ENCODE measurements around the gene ABLIM3. TPM values are rescaled to one million over a fixed set of nuclear protein-coding genes. Genes with fewer than 3 reads are reported as not detected.

ABLIM3 gene
- total RNA-seq, 1 donor from 2014 or later, result 2.4 TPM

DNA sequence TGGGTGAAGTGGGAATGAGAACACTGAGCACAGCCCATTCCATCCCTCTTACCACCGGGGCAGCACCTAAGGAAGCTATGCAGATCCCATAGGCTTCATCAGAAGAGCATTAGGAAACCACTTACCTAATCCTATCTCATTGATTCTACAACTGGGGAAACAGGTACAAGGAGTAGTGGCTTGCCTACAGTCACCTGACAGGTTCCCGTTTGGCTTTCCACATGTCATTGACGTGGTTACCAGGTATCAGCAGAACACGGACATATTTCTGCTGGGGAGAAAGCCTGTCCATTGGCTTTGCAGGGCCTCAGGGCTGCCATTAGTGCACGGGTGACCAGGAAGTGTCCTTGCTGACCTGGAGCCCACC lies 141.7 kb downstream of the ABLIM3 start:
- H3K4me3 Mint-ChIP-seq, result no peak overlapping the region
- H3K9me3 Mint-ChIP-seq, result no peaks in the 10 kb centered on the region
- H3K27me3 Mint-ChIP-seq (ENCODE audit: low read depth), result peaks cover 10% of the 10 kb centered on the region
- H3K36me3 Mint-ChIP-seq (ENCODE audit: low read depth), result peaks cover 6% of the 10 kb centered on the region
- H3K4me1 Mint-ChIP-seq, result no peaks in the 10 kb centered on the region
- no peak for DNase-seq (ENCODE audit: low read depth, low spot score)
- no peak overlapping the region for H3K27ac Mint-ChIP-seq (ENCODE audit: unreplicated experiment)
- TF ChIP-seq, protein P1, sequence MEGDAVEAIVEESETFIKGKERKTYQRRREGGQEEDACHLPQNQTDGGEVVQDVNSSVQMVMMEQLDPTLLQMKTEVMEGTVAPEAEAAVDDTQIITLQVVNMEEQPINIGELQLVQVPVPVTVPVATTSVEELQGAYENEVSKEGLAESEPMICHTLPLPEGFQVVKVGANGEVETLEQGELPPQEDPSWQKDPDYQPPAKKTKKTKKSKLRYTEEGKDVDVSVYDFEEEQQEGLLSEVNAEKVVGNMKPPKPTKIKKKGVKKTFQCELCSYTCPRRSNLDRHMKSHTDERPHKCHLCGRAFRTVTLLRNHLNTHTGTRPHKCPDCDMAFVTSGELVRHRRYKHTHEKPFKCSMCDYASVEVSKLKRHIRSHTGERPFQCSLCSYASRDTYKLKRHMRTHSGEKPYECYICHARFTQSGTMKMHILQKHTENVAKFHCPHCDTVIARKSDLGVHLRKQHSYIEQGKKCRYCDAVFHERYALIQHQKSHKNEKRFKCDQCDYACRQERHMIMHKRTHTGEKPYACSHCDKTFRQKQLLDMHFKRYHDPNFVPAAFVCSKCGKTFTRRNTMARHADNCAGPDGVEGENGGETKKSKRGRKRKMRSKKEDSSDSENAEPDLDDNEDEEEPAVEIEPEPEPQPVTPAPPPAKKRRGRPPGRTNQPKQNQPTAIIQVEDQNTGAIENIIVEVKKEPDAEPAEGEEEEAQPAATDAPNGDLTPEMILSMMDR (conservative IDR thresholded peaks at IDR 0.05), result no peak

DNA sequence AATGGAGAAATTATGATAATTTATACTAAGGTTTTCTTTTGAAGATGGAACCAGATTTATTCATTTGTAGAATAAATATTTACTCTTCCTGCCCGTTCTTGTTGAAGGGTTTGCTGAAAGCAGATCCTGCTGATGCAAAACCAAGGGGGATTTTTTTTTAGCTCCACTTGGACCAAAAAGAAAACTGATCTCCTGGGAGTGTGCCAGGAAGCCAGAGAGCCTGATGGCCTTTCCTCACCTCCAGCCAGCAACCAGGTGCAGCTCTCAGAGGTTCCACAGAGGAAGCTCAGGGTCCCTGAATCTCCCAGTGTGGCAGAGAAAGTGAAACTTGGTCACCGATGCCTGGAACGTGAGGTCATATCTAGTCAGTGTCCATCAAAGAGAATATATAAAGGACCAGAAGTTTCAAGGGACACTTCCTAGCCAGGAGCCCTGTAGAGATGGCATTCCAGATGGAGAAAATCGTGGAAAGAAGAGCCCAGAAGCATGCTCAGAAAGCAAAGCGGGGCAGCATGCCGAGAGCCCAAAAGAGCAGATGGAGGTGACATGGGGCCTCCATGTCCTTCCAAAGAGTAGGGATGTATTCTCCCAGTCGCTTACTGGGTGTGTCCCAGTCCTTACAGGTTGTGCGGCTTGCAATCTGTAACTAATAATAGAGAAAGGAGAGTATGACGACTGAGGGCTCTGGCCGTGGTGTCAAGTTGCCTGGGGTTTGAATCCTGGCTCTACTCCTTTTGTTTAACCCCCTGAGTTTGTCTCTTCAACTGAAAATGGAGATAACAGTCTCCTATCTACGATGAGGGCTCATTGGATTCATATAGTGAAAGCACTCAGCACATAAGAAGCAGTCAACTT lies 142.6 kb downstream of the ABLIM3 start:
- Mint-ChIP-seq H3K4me1 (peaks cover 3% of the 10 kb centered on the region), H3K27me3 (ENCODE audit: low read depth) (peaks cover 1% of the 10 kb centered on the region), H3K27ac (ENCODE audit: unreplicated experiment) (no peak overlapping the region), H3K36me3 (ENCODE audit: low read depth) (peaks cover 3% of the 10 kb centered on the region), H3K9me3 (no peaks in the 10 kb centered on the region), H3K4me3 (no peak overlapping the region)
- TF ChIP-seq, protein P1 (conservative IDR thresholded peaks at IDR 0.05), result no peak
- no peak for DNase-seq (ENCODE audit: low read depth, low spot score)

DNA sequence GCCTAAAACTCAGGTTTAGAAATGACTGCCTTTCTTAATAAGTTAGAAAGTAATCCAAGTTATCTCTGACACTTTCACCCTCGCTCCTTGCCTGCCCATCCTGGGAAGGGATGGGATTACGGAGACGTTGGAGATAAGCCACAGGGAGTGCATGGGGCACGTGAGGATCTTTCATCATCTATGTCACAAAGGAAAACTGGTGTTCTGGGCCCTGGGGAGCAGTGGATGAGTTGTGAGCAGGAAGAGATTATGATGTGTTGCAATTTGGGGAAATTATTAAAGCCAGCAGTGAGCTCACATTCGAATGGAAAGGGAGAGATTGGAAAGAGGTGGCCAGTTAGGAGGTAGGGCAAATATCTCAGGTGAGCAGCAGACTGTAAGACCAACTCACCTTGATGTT lies 143.2 kb downstream of the ABLIM3 start:
- Mint-ChIP-seq H3K36me3 (ENCODE audit: low read depth) (peaks cover 3% of the 10 kb centered on the region), H3K27ac (ENCODE audit: unreplicated experiment) (no peak overlapping the region), H3K9me3 (no peaks in the 10 kb centered on the region), H3K4me3 (no peak overlapping the region), H3K27me3 (ENCODE audit: low read depth) (no peaks in the 10 kb centered on the region), H3K4me1 (peaks cover 9% of the 10 kb centered on the region)
- TF ChIP-seq, protein P1 (conservative IDR thresholded peaks at IDR 0.05), result no peak
- no peak for DNase-seq (ENCODE audit: low read depth, low spot score)

DNA sequence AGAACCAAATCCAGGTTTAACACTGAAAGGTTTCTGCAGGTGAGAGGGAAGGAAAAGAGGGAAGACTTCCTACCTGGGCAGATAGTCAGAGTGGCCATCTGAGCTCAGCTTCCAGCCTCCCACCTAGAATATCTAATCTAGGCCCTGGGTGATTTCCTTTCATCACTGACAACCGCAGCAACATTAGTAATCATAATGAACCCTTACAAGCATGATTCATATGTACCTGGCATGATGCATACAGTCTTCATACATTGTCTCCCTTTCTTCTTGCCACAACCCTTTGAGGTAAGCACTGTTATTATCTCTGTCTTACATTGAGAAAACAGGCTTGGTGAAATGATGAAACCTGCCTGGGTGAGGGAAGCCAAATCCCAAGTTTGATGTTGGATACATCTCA lies 143.9 kb downstream of the ABLIM3 start:
- TF ChIP-seq, protein P1 (conservative IDR thresholded peaks at IDR 0.05), result no peak
- Mint-ChIP-seq H3K27me3 (ENCODE audit: low read depth) (no peaks in the 10 kb centered on the region), H3K27ac (ENCODE audit: unreplicated experiment) (no peak overlapping the region), H3K36me3 (ENCODE audit: low read depth) (no peaks in the 10 kb centered on the region), H3K9me3 (no peaks in the 10 kb centered on the region), H3K4me3 (no peak overlapping the region), H3K4me1 (peaks cover 11% of the 10 kb centered on the region)
- DNase-seq (ENCODE audit: low read depth, low spot score), result no peak

DNA sequence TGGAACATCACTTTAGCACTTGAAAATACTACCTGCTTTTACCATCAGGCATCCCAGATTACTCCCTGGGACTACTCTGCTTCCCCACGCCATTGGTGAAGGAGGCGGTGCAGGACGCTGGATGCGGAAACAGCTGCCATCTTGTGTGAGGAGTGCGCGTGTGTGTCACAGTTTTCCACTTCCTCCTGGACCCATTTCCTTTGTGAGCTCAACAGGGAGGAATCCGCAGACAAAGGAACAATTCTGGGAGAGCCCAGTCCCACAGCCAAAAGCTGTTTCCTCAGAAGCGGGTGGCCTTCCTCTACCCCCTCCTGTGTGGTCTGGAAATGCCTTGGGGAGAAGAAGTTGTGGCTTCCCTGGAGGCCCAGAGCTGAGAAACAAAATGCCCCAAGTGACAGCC lies 147.1 kb downstream of the ABLIM3 start:
- H3K36me3 Mint-ChIP-seq (ENCODE audit: low read depth), result no peaks in the 10 kb centered on the region
- H3K4me1 Mint-ChIP-seq, result peaks cover 11% of the 10 kb centered on the region
- H3K4me3 Mint-ChIP-seq, result no peak overlapping the region
- H3K27ac Mint-ChIP-seq (ENCODE audit: unreplicated experiment), result no peak overlapping the region
- H3K27me3 Mint-ChIP-seq (ENCODE audit: low read depth), result no peaks in the 10 kb centered on the region
- H3K9me3 Mint-ChIP-seq, result no peaks in the 10 kb centered on the region
- no peak for DNase-seq (ENCODE audit: low read depth, low spot score)
- TF ChIP-seq, protein P1 (conservative IDR thresholded peaks at IDR 0.05), result no peak
